Right lobe of liver (tissue), 6 donors: ENCODE results near the gene AHDC1. TPM values are rescaled to one million over a fixed set of nuclear protein-coding genes. Genes with fewer than 3 reads are reported as not detected.

Source experiments
- ATAC-seq, 4 donors: fragments of 200-7000 bp; cut with Tn5 transposase; one replicate each; pipeline ENCODE4 v1.9.1; 2020; ENCODE audit warnings: mild to moderate bottlenecking in 4 of 4, moderate library complexity in 4 of 4
- DNase-seq, 3 donors: peaks; one replicate each; pipeline ENCODE4 v3.0.0-alpha.2; 2020
- H3K27ac ChIP-seq, 3 donors: fragments of 200-600 bp; one replicate each; pipeline ENCODE4 v1.8.0; 2022
- H3K27me3 ChIP-seq, 2 donors: fragments of 200-600 bp; one replicate each; pipeline ENCODE4 v1.8.0; 2022
- H3K36me3 ChIP-seq, 4 donors: fragments of 200-600 bp; sonication (generic) in 1 of 4; one replicate each; pipeline versions ENCODE4 v1.5.1 to v1.8.0; 2017 to 2022; ENCODE audit warnings: control low read depth in 1 of 4
- H3K4me1 ChIP-seq, 4 donors: fragments of 200-600 bp; sonication (generic) in 1 of 4; one replicate each; pipeline versions ENCODE4 v1.5.1 to v1.8.0; 2017 to 2022; ENCODE audit warnings: control low read depth in 1 of 4
- H3K4me3 ChIP-seq, 3 donors: fragments of 200-600 bp; one replicate each; pipeline ENCODE4 v1.8.0; 2022
- H3K9me3 ChIP-seq, 4 donors: fragments of 200-600 bp; sonication (generic) in 1 of 4; one replicate each; pipeline versions ENCODE4 v1.5.1 to v1.8.0; 2017 to 2022; ENCODE audit warnings: control low read depth in 1 of 4
- CTCF ChIP-seq, 4 donors: fragments of 200-600 bp in 3 of 4; fragments of 450-650 bp in 1 of 4; IDR thresholded peaks; one replicate each; pipeline versions ENCODE4 v1.5.1 to v1.8.0; 2016 to 2022; ENCODE audit warnings: antibody characterized with exemption in 4 of 4, mild to moderate bottlenecking in 2 of 4
- POLR2A ChIP-seq: fragments of 450-650 bp; IDR thresholded peaks from one replicate; pipeline ENCODE4 v1.6.1; 2017; ENCODE audit warnings: antibody characterized with exemption, mild to moderate bottlenecking
- WGBS: methylation state at CpG from one replicate; pipeline ENCODE4 v1.1.6; 2018; ENCODE audit warnings: low coverage, low lambda C conversion rate; ENCODE audit not compliant: insufficient coverage; ENCODE audit errors: missing lambda C conversion rate; 5-methylcytosine and 5-hydroxymethylcytosine counted together
- intact Hi-C, 2 donors: fragments of 100-400 bp; cut with DNase I; formaldehyde crosslinking; loops; one replicate each; pipeline versions ENCODE4 v1.11.2 to v1.14.1; 2022
- total RNA-seq, 6 experiments: library from RNA; depleted of rRNA in 2 of 6; stranded (reverse); fragments of >200 nt in 2 of 6; fragmentation: NEBNext Ultra II Directional in 3 of 6; extraction: Animal tissue kit (Norgen Biotek cat#: 25700) in 3 of 6; gene quantifications; one replicate each; pipeline versions ENCODE4 v1.1.0 to v1.2.4, GENCODE V29; 2016 to 2023
- donor health status: DM: no; HTN: yes; CAD: no.
- donor health status: DM: no; HTN: no; CAD: no.
- donor health status: DM: no; HTN: no; CAD: no.
- donor health status: DM: no; HTN: yes; CAD: no.
- donor health status: DM: no; HTN: yes; CAD: no.

Gene AHDC1
- total RNA-seq, 6 experiments from 2014 or later: 5.5 to 21.3 (median 10.9) TPM

- Histone ChIP-seq H3K4me1 (no peaks in the 10 kb centered on the region), H3K27me3 (no peaks in the 10 kb centered on the region), H3K36me3 (no peaks in the 10 kb centered on the region), H3K27ac (no peak overlapping the region), H3K9me3 (no peaks in the 10 kb centered on the region), H3K4me3 (no peak overlapping the region)
- intact Hi-C loops: loop anchor here (5.0 kb wide), 3 partner anchors 53 to 307 kb away; no protein-coding TSS in a partner anchor
- 46% methylated on average over 12 of the region's 12 CpGs for WGBS
- no peak for TF ChIP-seq POLR2A
- DNase-seq (no peak), ATAC-seq (no peak)
Observed at GRCh38 chr1:27609618-27610240, 5.8 kb upstream of the AHDC1 start.

- intact Hi-C loops: loop anchor here (5.0 kb wide), 3 partner anchors 53 to 307 kb away; no protein-coding TSS in a partner anchor
- H3K4me3 ChIP-seq: no peak overlapping the region
- 35% methylated on average over 3 of the region's 3 CpGs for WGBS
- no peaks in the 10 kb centered on the region for H3K27me3 ChIP-seq
- H3K27ac ChIP-seq: no peak overlapping the region
- no peaks in the 10 kb centered on the region for H3K4me1 ChIP-seq
- DNase-seq: no peak
- no peaks in the 10 kb centered on the region for H3K36me3 ChIP-seq
- TF ChIP-seq POLR2A (no peak), CTCF (IDR thresholded peaks at IDR 0.05) (no peak)
- H3K9me3 ChIP-seq: no peaks in the 10 kb centered on the region
- no peak for ATAC-seq
Observed at GRCh38 chr1:27609210-27609555, 5.2 kb upstream of the AHDC1 start.

GRCh38 chr1:27607239-27607804 lies 3.4 kb upstream of the AHDC1 start:
- Histone ChIP-seq H3K27ac (no peak overlapping the region), H3K4me1 (peaks cover 0 to 4% (median 2%) of the 10 kb centered on the region in 4 donors), H3K27me3 (no peaks in the 10 kb centered on the region), H3K9me3 (no peaks in the 10 kb centered on the region), H3K36me3 (no peaks in the 10 kb centered on the region), H3K4me3 (no peak overlapping the region)
- WGBS: 33% methylated on average over 8 of the region's 11 CpGs
- DNase-seq (no peak), ATAC-seq (no peak)
- intact Hi-C loops: loop anchor here (5.0 kb wide), 3 partner anchors 55 to 305 kb away; no protein-coding TSS in a partner anchor
- TF ChIP-seq CTCF (IDR thresholded peaks at IDR 0.05) (no peak), POLR2A (no peak)

GRCh38 chr1:27606708-27607238 lies 2.8 kb upstream of the AHDC1 start:
- DNase-seq (no peak), ATAC-seq (no peak)
- TF ChIP-seq POLR2A (no peak), CTCF (IDR thresholded peaks at IDR 0.05) (no peak)
- peaks cover 0 to 9% (median 5%) of the 10 kb centered on the region in 4 donors for H3K4me1 ChIP-seq
- no peaks in the 10 kb centered on the region for H3K27me3 ChIP-seq
- no peak overlapping the region for H3K4me3 ChIP-seq
- H3K36me3 ChIP-seq: no peaks in the 10 kb centered on the region
- no peaks in the 10 kb centered on the region for H3K9me3 ChIP-seq
- intact Hi-C loops: loop anchor here (5.0 kb wide), 3 partner anchors 56 to 304 kb away; no protein-coding TSS in a partner anchor
- H3K27ac ChIP-seq: no peak overlapping the region
- WGBS: 33% methylated on average over 1 of the region's 3 CpGs
